H1 (cell line): ENCODE data around the gene SP5. TPM values are rescaled to one million over a fixed set of nuclear protein-coding genes. Genes with fewer than 3 reads are reported as not detected.

Source experiments
- CTCF ChIA-PET: fragments of 300-600 bp; sonication (Branson Sonifier 250); formaldehyde crosslinking; loops from one replicate; lab custom pipeline; 2021; ENCODE audit not compliant: partially characterized antibody; lab: Charles Lee
- POLR2A ChIA-PET: fragments of 300-600 bp; sonication (Branson Sonifier 250); formaldehyde crosslinking; loops from one replicate; lab custom pipeline; 2021; ENCODE audit warnings: inconsistent platforms; ENCODE audit not compliant: partially characterized antibody; lab: Charles Lee
- DNase-seq, 2 experiments: peaks; one replicate each; pipeline versions ENCODE4 v3.0.0 to v3.0.0-alpha.2; 2010 to 2022; ENCODE audit warnings: low spot score in 2 of 2, low read depth in 1 of 2, mixed read lengths in 1 of 2
- FAIRE-seq: peaks from 2 replicates; lab custom pipeline; 2011; peaks lifted over from hg19 to GRCh38; lab: Jason Lieb, UNC
- H2AFZ ChIP-seq: 2 replicates; pipeline ENCODE4 v1.8.1; 2012; ENCODE audit warnings: low read length, inconsistent platforms
- H2AK5ac ChIP-seq: 2 replicates; pipeline ENCODE4 v1.6.1; 2013; ENCODE audit warnings: low read depth, low read length
- H2BK120ac ChIP-seq: replicated peaks from 2 replicates; pipeline ENCODE3; 2013; ENCODE audit warnings: low read depth, low read length, inconsistent platforms
- H2BK12ac ChIP-seq: 2 replicates; pipeline ENCODE4 v1.6.1; 2013; ENCODE audit warnings: low read depth, low read length
- H2BK15ac ChIP-seq: 2 replicates; pipeline ENCODE4 v1.6.1; 2013; ENCODE audit warnings: low read length
- H2BK20ac ChIP-seq: 2 replicates; pipeline ENCODE4 v1.6.1; 2013; ENCODE audit warnings: low read length
- H2BK5ac ChIP-seq: 2 replicates; pipeline ENCODE4 v1.6.1; 2013; ENCODE audit warnings: low read depth, low read length
- H3K14ac ChIP-seq: 2 replicates; pipeline ENCODE4 v1.6.1; 2013; ENCODE audit warnings: inconsistent platforms; ENCODE audit not compliant: insufficient read length
- H3K18ac ChIP-seq: 2 replicates; pipeline ENCODE4 v1.6.1; 2013; ENCODE audit warnings: low read length; ENCODE audit errors: extremely low read depth
- H3K23ac ChIP-seq: 2 replicates; pipeline ENCODE4 v1.6.1; 2013; ENCODE audit warnings: inconsistent platforms; ENCODE audit not compliant: insufficient read length
- H3K23me2 ChIP-seq: 2 replicates; pipeline ENCODE4 v1.6.1; 2013; ENCODE audit warnings: low read depth, low read length
- H3K27ac ChIP-seq: 2 replicates; pipeline ENCODE4 v1.6.1; 2011; ENCODE audit warnings: low read depth, low read length, inconsistent platforms
- H3K27me3 ChIP-seq, 4 experiments: replicated peaks in 1 of 4; 1 replicate in 1 of 4; 2 replicates in 3 of 4; pipeline versions ENCODE4 v1.6.1 to v1.8.1; 2011 to 2013; ENCODE audit warnings: low read length in 3 of 4, mild to moderate bottlenecking in 3 of 4, inconsistent platforms in 2 of 4, mixed read lengths in 2 of 4, moderate library complexity in 1 of 4; ENCODE audit not compliant: control insufficient read depth in 3 of 4, insufficient read depth in 3 of 4; ENCODE audit errors: extremely low read depth in 1 of 4
- H3K36me3 ChIP-seq, 4 experiments: 2 replicates each; pipeline versions ENCODE4 v1.6.1 to v1.8.1; 2011 to 2013; ENCODE audit warnings: mild to moderate bottlenecking in 4 of 4, low read length in 3 of 4, moderate library complexity in 2 of 4, control low read depth in 1 of 4, inconsistent platforms in 1 of 4; ENCODE audit not compliant: insufficient read depth in 4 of 4, control insufficient read depth in 2 of 4
- H3K4ac ChIP-seq: replicated peaks from 2 replicates; pipeline ENCODE3; 2013; ENCODE audit warnings: low read length, low read depth, mixed read lengths, inconsistent platforms; ENCODE audit not compliant: insufficient read length
- H3K4me1 ChIP-seq, 4 experiments: replicated peaks in 1 of 4; 1 replicate in 1 of 4; 2 replicates in 3 of 4; pipeline versions ENCODE4 v1.6.1 to v1.8.1; 2011 to 2013; ENCODE audit warnings: low read length in 3 of 4, inconsistent platforms in 2 of 4, mixed read lengths in 1 of 4; ENCODE audit not compliant: insufficient read depth in 4 of 4, control insufficient read depth in 3 of 4
- H3K4me2 ChIP-seq, 2 experiments: 2 replicates each; pipeline versions ENCODE4 v1.6.1 to v1.8.1; 2011 to 2013; ENCODE audit warnings: low read depth in 2 of 2, low read length in 2 of 2, control low read depth in 1 of 2, inconsistent platforms in 1 of 2, mild to moderate bottlenecking in 1 of 2; ENCODE audit not compliant: insufficient read depth in 1 of 2
- H3K4me3 ChIP-seq, 4 experiments: fragments of 200-600, 300-600 bp in 1 of 4; sonication (generic), shearing (Covaris generic), sonication (Bioruptor Twin) in 1 of 4; 2 replicates each; pipeline versions ENCODE4 v1.5.1 to v1.8.1; 2011 to 2016; ENCODE audit warnings: low read length in 4 of 4, low read depth in 3 of 4, control low read depth in 2 of 4, inconsistent platforms in 2 of 4, mild to moderate bottlenecking in 2 of 4, mixed read lengths in 1 of 4, moderate library complexity in 1 of 4; ENCODE audit not compliant: insufficient read depth in 2 of 4; ENCODE audit errors: extremely low read depth in 1 of 4
- H3K56ac ChIP-seq: replicated peaks from 2 replicates; pipeline ENCODE3; 2013; ENCODE audit warnings: low read depth, mild to moderate bottlenecking, mixed read lengths, low read length, inconsistent platforms; ENCODE audit not compliant: insufficient read length
- H3K79me1 ChIP-seq: 2 replicates; pipeline ENCODE4 v1.6.1; 2013; ENCODE audit warnings: low read depth, low read length, control low read depth
- H3K79me2 ChIP-seq, 2 experiments: 2 replicates each; pipeline versions ENCODE4 v1.6.1 to v1.8.1; 2012 to 2013; ENCODE audit warnings: low read length in 2 of 2, mild to moderate bottlenecking in 2 of 2, inconsistent platforms in 1 of 2; ENCODE audit not compliant: insufficient read depth in 2 of 2, control insufficient read depth in 1 of 2
- H3K9ac ChIP-seq, 4 experiments: replicated peaks in 1 of 4; 1 replicate in 1 of 4; 2 replicates in 3 of 4; pipeline versions ENCODE4 v1.6.1 to v1.8.1; 2011 to 2013; ENCODE audit warnings: low read depth in 3 of 4, low read length in 3 of 4, control low read depth in 2 of 4, mild to moderate bottlenecking in 2 of 4, moderate library complexity in 2 of 4, inconsistent platforms in 1 of 4; ENCODE audit errors: extremely low read depth in 1 of 4
- H3K9me3 ChIP-seq, 2 experiments: 2 replicates each; pipeline versions ENCODE4 v1.6.1 to v1.8.1; 2012 to 2013; ENCODE audit warnings: mild to moderate bottlenecking in 2 of 2, moderate library complexity in 2 of 2, control low read depth in 1 of 2, inconsistent platforms in 1 of 2, low read depth in 1 of 2, low read length in 1 of 2, mixed read lengths in 1 of 2; ENCODE audit not compliant: insufficient read depth in 2 of 2
- H4K20me1 ChIP-seq, 2 experiments: replicated peaks in 1 of 2; 2 replicates each; pipeline versions ENCODE3 to v1.8.1; 2011 to 2013; ENCODE audit warnings: inconsistent platforms in 2 of 2, low read length in 2 of 2, mild to moderate bottlenecking in 1 of 2; ENCODE audit not compliant: insufficient read depth in 2 of 2, control insufficient read depth in 1 of 2
- H4K5ac ChIP-seq: 2 replicates; pipeline ENCODE4 v1.6.1; 2013; ENCODE audit warnings: low read length, low read depth, mixed read lengths, inconsistent platforms; ENCODE audit not compliant: insufficient read length
- H4K8ac ChIP-seq: 2 replicates; pipeline ENCODE4 v1.8.0; 2013; ENCODE audit warnings: mild to moderate bottlenecking, moderate library complexity, low read length, inconsistent platforms; ENCODE audit not compliant: insufficient read depth; ENCODE audit errors: extremely low read depth
- H4K91ac ChIP-seq: replicated peaks from 2 replicates; pipeline ENCODE3; 2013; ENCODE audit warnings: low read length, mixed read lengths, inconsistent platforms; ENCODE audit not compliant: insufficient read length
- ATF2 ChIP-seq: IDR thresholded peaks from 2 replicates; pipeline ENCODE4 v1.6.1; 2012; ENCODE audit warnings: low read length, inconsistent platforms
- CEBPB ChIP-seq: IDR thresholded peaks from 2 replicates; pipeline ENCODE4 v1.6.1; 2012; ENCODE audit warnings: low read depth, low read length
- GABPA ChIP-seq: IDR thresholded peaks from 2 replicates; pipeline ENCODE4 v1.6.1; 2011; ENCODE audit warnings: mild to moderate bottlenecking, low read length, moderate library complexity, borderline replicate concordance; ENCODE audit not compliant: insufficient read depth
- JUND ChIP-seq: IDR thresholded peaks from 2 replicates; pipeline ENCODE4 v1.6.1; 2011; ENCODE audit warnings: mild to moderate bottlenecking, improper control_type of control experiment, low read length
- KDM4A ChIP-seq: IDR thresholded peaks from one replicate; pipeline ENCODE4 v1.7.1; 2012; ENCODE audit warnings: low read depth, mild to moderate bottlenecking, moderate library complexity, low read length, inconsistent platforms; ENCODE audit not compliant: severe bottlenecking
- KDM5A ChIP-seq: fragments of 200-600 bp; IDR thresholded peaks from 2 replicates; pipeline ENCODE4 v1.7.1; 2012; ENCODE audit warnings: mild to moderate bottlenecking, low read length, inconsistent platforms, mixed read lengths
- MAFK ChIP-seq: IDR thresholded peaks from 2 replicates; pipeline ENCODE4 v1.6.1; 2012; ENCODE audit warnings: low read depth, mild to moderate bottlenecking, improper control_type of control experiment, low read length
- MAX ChIP-seq: IDR thresholded peaks from 2 replicates; pipeline ENCODE4 v1.6.1; 2012; ENCODE audit warnings: inconsistent platforms
- POLR2AphosphoS5 ChIP-seq: IDR thresholded peaks from 2 replicates; pipeline ENCODE4 v1.6.1; 2011; ENCODE audit warnings: low read depth, low read length
- RBBP5 ChIP-seq: IDR thresholded peaks from 2 replicates; pipeline ENCODE4 v1.7.1; 2012; ENCODE audit warnings: low read depth, mild to moderate bottlenecking, inconsistent platforms, low read length, moderate library complexity, borderline replicate concordance
- SIX5 ChIP-seq: IDR thresholded peaks from 2 replicates; pipeline ENCODE4 v1.6.1; 2011; ENCODE audit warnings: mild to moderate bottlenecking, low read depth, low read length
- USF2 ChIP-seq: IDR thresholded peaks from 2 replicates; pipeline ENCODE4 v1.6.1; 2011; ENCODE audit warnings: low read length, improper control_type of control experiment
- WGBS, 2 experiments: shearing (Covaris generic) in 1 of 2; methylation state at CpG; one replicate each; pipeline versions ENCODE4 v1.1.6 to v1.1.7; 2013 to 2015; ENCODE audit warnings: low lambda C conversion rate in 2 of 2, mixed read lengths in 2 of 2, inconsistent platforms in 1 of 2, low coverage in 1 of 2, missing lambda C conversion rate in 1 of 2; ENCODE audit not compliant: insufficient replicate concordance in 2 of 2, insufficient coverage in 1 of 2, insufficient read length in 1 of 2; ENCODE audit errors: extremely low coverage in 1 of 2, missing lambda C conversion rate in 1 of 2; 5-methylcytosine and 5-hydroxymethylcytosine counted together
- polyA plus RNA-seq, 7 experiments: library from polyadenylated mRNA; depleted of rRNA in 3 of 7; stranded (reverse) in 5 of 7; unstranded in 2 of 7; fragments of >200 nt in 5 of 7; fragments of 200-250 nt in 2 of 7; gene quantifications; 1 replicate in 5 of 7; 2 replicates in 1 of 7; 4 replicates in 1 of 7; pipeline versions ENCODE4 v1.2.1 to v1.2.3, GENCODE V29; 2011 to 2013; ENCODE audit warnings: missing spikeins in 2 of 7, mixed read lengths in 2 of 7
- total RNA-seq: library from RNA; stranded (reverse); fragmentation: NEBNext Ultra II Directional; extraction: Animal tissue kit (Norgen Biotek cat#: 25700); gene quantifications from 2 replicates; pipeline ENCODE4 v1.2.1, GENCODE V29; 2021

SP5 gene
- total and polyA plus RNA-seq, 2 of the 8 experiments (the other 6 are each of a cell fraction or from before 2014, with no cell fraction given), result 0.17 TPM; not detected in 1

GRCh38 chr2:170694316-170694715, 20.8 kb upstream of the SP5 start:
- no peak overlapping the region for H4K8ac ChIP-seq
- 86% methylated on average over 10 of the region's 11 CpGs; no CpG with 5 or more reads in 1 of the 2 experiments for WGBS, 2 experiments
- no peak overlapping the region for H2BK15ac ChIP-seq
- H4K20me1 ChIP-seq, result no peaks in the 10 kb centered on the region
- ChIA-PET CTCF (interaction anchor here (1.2 kb wide), 1 partner anchor 96 kb away, joined by 3 read pairs; no protein-coding TSS in a partner anchor), POLR2A (no interaction called here)
- H3K9me3 ChIP-seq, result no peaks in the 10 kb centered on the region
- no peaks in the 10 kb centered on the region for H3K23me2 ChIP-seq
- no peak overlapping the region for H2AFZ ChIP-seq
- no peak overlapping the region for H3K14ac ChIP-seq
- no peak overlapping the region for H3K23ac ChIP-seq
- H3K79me2 ChIP-seq, result no peaks in the 10 kb centered on the region
- no peak overlapping the region for H3K27ac ChIP-seq
- no peaks in the 10 kb centered on the region for H3K36me3 ChIP-seq
- H2BK5ac ChIP-seq, result no peak overlapping the region; the same call in 1 of the 2 replicates
- H3K4me1 ChIP-seq, result peaks cover 0 to 10% (median 4%) of the 10 kb centered on the region in 4 experiments; a peak in 5 of 7 replicates
- peak; percentile 60 for FAIRE-seq
- no peak overlapping the region for H2BK12ac ChIP-seq
- H3K9ac ChIP-seq, result no peak overlapping the region
- no peak overlapping the region for H3K56ac ChIP-seq
- no peak overlapping the region for H3K4me2 ChIP-seq
- H2BK20ac ChIP-seq, result no peak overlapping the region
- H3K4ac ChIP-seq, result no peak overlapping the region
- H3K79me1 ChIP-seq, result no peaks in the 10 kb centered on the region
- H3K27me3 ChIP-seq, result no peaks in the 10 kb centered on the region; a peak in 1 of 7 replicates
- DNase-seq, result no peak
- no peak overlapping the region for H2BK120ac ChIP-seq
- H2AK5ac ChIP-seq, result no peak overlapping the region
- no peak overlapping the region for H4K91ac ChIP-seq
- no peak overlapping the region for H4K5ac ChIP-seq
- TF ChIP-seq MAX (no peak), USF2 (no peak), CEBPB (no peak), KDM4A (no peak), GABPA (no peak), KDM5A (no peak), SIX5 (no peak), POLR2AphosphoS5 (no peak), MAFK (no peak), RBBP5 (no peak), JUND (no peak), ATF2 (no peak)
- H3K18ac ChIP-seq, result no peak overlapping the region
- no peak overlapping the region for H3K4me3 ChIP-seq
